Measurements from ENCODE around the gene SIKE1. TPM values are rescaled to one million over a fixed set of nuclear protein-coding genes. Genes with fewer than 3 reads are reported as not detected.
"Not testable (repeated sequence)": the region's sequence is repeated elsewhere in the genome, so short reads cannot be mapped to it uniquely, and the experiment has no call there.

Gene SIKE1
- total RNA-seq (2013) = 37.2 TPM
- polyA plus RNA-seq = 10 to 100 TPM; 15.2 to 30.4 (median 26.9) TPM
- 27.6 and 32.6 TPM in 2 replicates for polyA minus RNA-seq
- 7.2 to 47.1 (median 32.4) reads per million in 11 experiments for total RNA-seq

DNA sequence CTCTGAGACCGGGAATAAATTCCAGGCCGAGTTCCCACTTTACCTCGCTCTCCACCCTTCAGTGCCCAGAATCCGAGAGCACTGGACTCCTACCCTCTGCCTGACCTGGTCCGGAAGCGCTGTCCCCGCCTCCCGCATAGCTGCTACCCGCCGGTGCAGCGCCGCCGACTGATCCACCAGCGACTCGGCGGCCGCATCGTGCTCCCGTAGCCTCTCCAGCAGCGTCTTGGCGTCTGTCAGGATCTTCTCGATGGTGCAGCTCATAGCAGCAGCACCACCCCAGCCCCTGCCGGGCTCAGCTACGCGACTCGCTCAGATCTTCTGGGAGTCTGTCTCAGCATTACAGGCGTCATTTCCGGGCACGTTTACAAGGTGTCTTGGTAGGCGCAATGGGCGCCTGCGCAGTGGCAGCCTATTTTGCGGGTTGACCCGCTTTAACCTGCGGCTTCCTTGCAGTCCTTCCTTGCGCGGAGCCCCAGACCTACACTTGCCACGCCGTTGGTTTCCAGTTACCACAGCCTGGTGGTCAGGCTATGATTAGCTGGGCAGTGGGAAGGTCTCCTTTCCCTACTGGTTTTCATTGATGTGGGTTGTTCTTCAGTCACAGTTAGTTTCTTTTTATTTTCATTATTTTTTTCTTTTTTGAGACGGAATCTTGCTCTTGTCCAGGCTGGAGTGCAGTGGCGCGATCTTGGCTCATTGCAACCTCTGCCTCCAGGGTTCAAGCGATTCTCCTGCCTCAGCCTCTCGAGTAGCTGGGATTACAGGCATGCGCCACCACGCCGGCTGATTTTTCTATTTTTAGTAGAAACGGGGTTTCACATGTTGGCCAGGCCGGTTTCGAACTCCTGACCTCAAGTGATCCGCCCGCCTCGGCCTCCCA lies at the start of gene SIKE1:
Gene SIKE1 (minus strand): TSS at position 342 of the 883 bp plus-strand sequence. CDS start 78 bp downstream, at position 264.
- peak; percentile 85 to 95 (median 90) for DNase-seq
- peaks cover 14% of the 10 kb centered on the region for H3K4me1 Mint-ChIP-seq
- peak within 1 kb of the TSS; percentile 99 to 100 for H3K4me3 Mint-ChIP-seq
- H3K36me3 ChIP-seq (replicated peaks in 1 of 2; ENCODE audit: control insufficient read depth in 1 of 2, insufficient read depth in 2 of 2, low read length in 2 of 2) = peaks cover 16 to 33% of the 10 kb centered on the region in 2 donors
- H4K20me1 ChIP-seq (ENCODE audit: insufficient read depth, low read length) = no peaks in the 10 kb centered on the region
- peaks cover 0 to 7% (median 4%) of the 10 kb centered on the region in 7 donors for H3K9me3 Mint-ChIP-seq
- intact Hi-C loops (cut with micrococcal nuclease) = no loop called here
- peak within 1 kb of the TSS; percentile 79 for H3K4me2 ChIP-seq (replicated peaks; ENCODE audit: extremely low read depth, low read length, poor library complexity, severe bottlenecking)
- peak within 1 kb of the TSS; percentile 88 for H2AFZ ChIP-seq (ENCODE audit: insufficient read depth, low read depth, low read length, poor library complexity, severe bottlenecking)
- H3K4me3 ChIP-seq (replicated peaks in 1 of 3; ENCODE audit: low read depth in 2 of 3, low read length in 3 of 3) = peak within 1 kb of the TSS; percentile 70 to 87 (median 82)
- peaks cover 4 to 22% (median 9%) of the 10 kb centered on the region in 3 donors for H3K27me3 Mint-ChIP-seq (ENCODE audit: low read depth in 3 of 3)
- peaks cover 4 to 14% of the 10 kb centered on the region in 2 donors for H3K4me1 ChIP-seq (ENCODE audit: control insufficient read depth in 1 of 2, insufficient read depth in 2 of 2, low read length in 2 of 2)
- peak within 1 kb of the TSS; percentile 59 to 82 for H3K27ac ChIP-seq (ENCODE audit: low read depth in 1 of 2, low read length in 2 of 2)
- TF ChIP-seq, protein P1, sequence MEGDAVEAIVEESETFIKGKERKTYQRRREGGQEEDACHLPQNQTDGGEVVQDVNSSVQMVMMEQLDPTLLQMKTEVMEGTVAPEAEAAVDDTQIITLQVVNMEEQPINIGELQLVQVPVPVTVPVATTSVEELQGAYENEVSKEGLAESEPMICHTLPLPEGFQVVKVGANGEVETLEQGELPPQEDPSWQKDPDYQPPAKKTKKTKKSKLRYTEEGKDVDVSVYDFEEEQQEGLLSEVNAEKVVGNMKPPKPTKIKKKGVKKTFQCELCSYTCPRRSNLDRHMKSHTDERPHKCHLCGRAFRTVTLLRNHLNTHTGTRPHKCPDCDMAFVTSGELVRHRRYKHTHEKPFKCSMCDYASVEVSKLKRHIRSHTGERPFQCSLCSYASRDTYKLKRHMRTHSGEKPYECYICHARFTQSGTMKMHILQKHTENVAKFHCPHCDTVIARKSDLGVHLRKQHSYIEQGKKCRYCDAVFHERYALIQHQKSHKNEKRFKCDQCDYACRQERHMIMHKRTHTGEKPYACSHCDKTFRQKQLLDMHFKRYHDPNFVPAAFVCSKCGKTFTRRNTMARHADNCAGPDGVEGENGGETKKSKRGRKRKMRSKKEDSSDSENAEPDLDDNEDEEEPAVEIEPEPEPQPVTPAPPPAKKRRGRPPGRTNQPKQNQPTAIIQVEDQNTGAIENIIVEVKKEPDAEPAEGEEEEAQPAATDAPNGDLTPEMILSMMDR (IDR thresholded peaks at IDR 0.05) = no peak
- H3K27me3 ChIP-seq (ENCODE audit: control insufficient read depth in 2 of 2, insufficient read depth in 2 of 2, low read length in 2 of 2) = peaks cover 5 to 13% of the 10 kb centered on the region in 2 donors
- no peaks in the 10 kb centered on the region for H3K9me3 ChIP-seq (replicated peaks in 1 of 2; ENCODE audit: control insufficient read depth in 1 of 2, insufficient read depth in 1 of 2, low read length in 2 of 2)
- H3K27ac Mint-ChIP-seq = peak within 1 kb of the TSS; percentile 95 to 97 (median 96)
- WGBS (ENCODE audit: insufficient coverage) = 2% methylated on average over 37 of the region's 53 CpGs
- peak within 1 kb of the TSS; percentile 81 for H3K9ac ChIP-seq (ENCODE audit: insufficient read depth, low read length, poor library complexity, severe bottlenecking)
- H3K36me3 Mint-ChIP-seq = peaks cover 24 to 27% of the 10 kb centered on the region in 2 donors
- H3K79me2 ChIP-seq (ENCODE audit: insufficient read depth, low read length) = peaks cover 14% of the 10 kb centered on the region

DNA sequence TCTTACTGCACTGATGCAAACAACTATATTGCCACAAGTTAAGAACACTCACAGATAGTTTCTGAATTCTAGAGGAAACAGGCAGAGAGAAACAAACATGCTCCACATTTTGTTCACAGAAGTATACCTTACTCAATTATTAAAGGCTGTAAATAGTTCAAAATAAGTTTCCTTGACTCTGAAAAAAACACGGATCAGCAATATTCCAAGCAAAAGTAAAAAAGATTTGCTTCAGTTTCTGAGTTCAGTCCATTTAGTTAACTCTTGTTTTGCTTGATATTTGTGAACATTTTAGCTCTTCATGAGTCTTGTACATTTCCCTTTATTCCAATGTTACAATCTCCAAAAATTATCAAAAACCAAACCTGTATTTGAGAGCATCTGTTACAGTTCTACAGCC lies 49.6 kb upstream of the SIKE1 start:
- H3K4me1 ChIP-seq (ENCODE audit: control insufficient read depth in 1 of 2, insufficient read depth in 2 of 2, low read length in 2 of 2); H3K27ac Mint-ChIP-seq; H3K27ac ChIP-seq (ENCODE audit: low read depth in 1 of 2, low read length in 2 of 2); H3K4me3 Mint-ChIP-seq; H3K36me3 Mint-ChIP-seq; H3K27me3 Mint-ChIP-seq (ENCODE audit: low read depth in 3 of 3); H3K79me2 ChIP-seq (ENCODE audit: insufficient read depth, low read length); H3K4me1 Mint-ChIP-seq; H3K4me2 ChIP-seq (replicated peaks; ENCODE audit: extremely low read depth, low read length, poor library complexity, severe bottlenecking); H3K4me3 ChIP-seq (replicated peaks in 1 of 3; ENCODE audit: low read depth in 2 of 3, low read length in 3 of 3); H4K20me1 ChIP-seq (ENCODE audit: insufficient read depth, low read length); H3K27me3 ChIP-seq (ENCODE audit: control insufficient read depth in 2 of 2, insufficient read depth in 2 of 2, low read length in 2 of 2); intact Hi-C loops (cut with micrococcal nuclease); DNase-seq; H3K9me3 ChIP-seq (replicated peaks in 1 of 2; ENCODE audit: control insufficient read depth in 1 of 2, insufficient read depth in 1 of 2, low read length in 2 of 2); H3K9ac ChIP-seq (ENCODE audit: insufficient read depth, low read length, poor library complexity, severe bottlenecking); H2AFZ ChIP-seq (ENCODE audit: insufficient read depth, low read depth, low read length, poor library complexity, severe bottlenecking); H3K36me3 ChIP-seq (replicated peaks in 1 of 2; ENCODE audit: control insufficient read depth in 1 of 2, insufficient read depth in 2 of 2, low read length in 2 of 2): not testable (repeated sequence)
- peaks cover 2 to 20% (median 6%) of the 10 kb centered on the region in 7 donors for H3K9me3 Mint-ChIP-seq
- no CpG with 5 or more reads among the region's 1 CpG for WGBS (ENCODE audit: insufficient coverage)

All from CD14-positive monocyte (primary cell).